H1 (cell line): Measurements from ENCODE around the gene NRXN3. TPM values are rescaled to one million over a fixed set of nuclear protein-coding genes. Genes with fewer than 3 reads are reported as not detected.

Experiments
- CREB1 ChIP-seq: IDR thresholded peaks from 2 replicates; pipeline ENCODE4 v1.6.1; 2012; ENCODE audit warnings: inconsistent platforms
- GABPA ChIP-seq: IDR thresholded peaks from 2 replicates; pipeline ENCODE4 v1.6.1; 2011; ENCODE audit warnings: mild to moderate bottlenecking, low read length, moderate library complexity, borderline replicate concordance; ENCODE audit not compliant: insufficient read depth
- MAFK ChIP-seq: IDR thresholded peaks from 2 replicates; pipeline ENCODE4 v1.6.1; 2012; ENCODE audit warnings: low read depth, mild to moderate bottlenecking, improper control_type of control experiment, low read length
- RBBP5 ChIP-seq: IDR thresholded peaks from 2 replicates; pipeline ENCODE4 v1.7.1; 2012; ENCODE audit warnings: low read depth, mild to moderate bottlenecking, inconsistent platforms, low read length, moderate library complexity, borderline replicate concordance
- SP4 ChIP-seq: IDR thresholded peaks from 2 replicates; pipeline ENCODE4 v1.6.1; 2012; ENCODE audit warnings: low read length, inconsistent platforms
- TEAD4 ChIP-seq: IDR thresholded peaks from 2 replicates; pipeline ENCODE4 v1.6.1; 2012; ENCODE audit warnings: low read depth, low read length, inconsistent platforms, mixed read lengths
- polyA plus RNA-seq, 7 experiments: library from polyadenylated mRNA; depleted of rRNA in 3 of 7; stranded (reverse) in 5 of 7; unstranded in 2 of 7; fragments of >200 nt in 5 of 7; fragments of 200-250 nt in 2 of 7; gene quantifications; 1 replicate in 5 of 7; 2 replicates in 1 of 7; 4 replicates in 1 of 7; pipeline versions ENCODE4 v1.2.1 to v1.2.3, GENCODE V29; 2011 to 2013; ENCODE audit warnings: missing spikeins in 2 of 7, mixed read lengths in 2 of 7
- total RNA-seq: library from RNA; stranded (reverse); fragmentation: NEBNext Ultra II Directional; extraction: Animal tissue kit (Norgen Biotek cat#: 25700); gene quantifications from 2 replicates; pipeline ENCODE4 v1.2.1, GENCODE V29; 2021
- TF ChIP-seq, protein P1 (sequence below), 3 experiments: IDR thresholded peaks; 1 replicate in 2 of 3; 2 replicates in 1 of 3; pipeline versions ENCODE4 v1.5.1 to v1.6.1; 2011; ENCODE audit warnings: low read length in 3 of 3, mild to moderate bottlenecking in 3 of 3, inconsistent platforms in 2 of 3, low read depth in 1 of 3, moderate library complexity in 1 of 3; ENCODE audit not compliant: insufficient read depth in 1 of 3; ENCODE audit errors: control extremely low read depth in 1 of 3
- TF ChIP-seq, protein P2 (sequence below): IDR thresholded peaks from 2 replicates; pipeline ENCODE4 v1.6.1; 2012; ENCODE audit warnings: inconsistent platforms
- TF ChIP-seq, protein P3 (sequence below): IDR thresholded peaks from 2 replicates; pipeline ENCODE4 v1.6.1; 2011; ENCODE audit warnings: low read length, improper control_type of control experiment

Gene NRXN3
- total and polyA plus RNA-seq, 2 of the 8 experiments (the other 6 are each of a cell fraction or from before 2014, with no cell fraction given), result 2.6 to 4.1 TPM

DNA sequence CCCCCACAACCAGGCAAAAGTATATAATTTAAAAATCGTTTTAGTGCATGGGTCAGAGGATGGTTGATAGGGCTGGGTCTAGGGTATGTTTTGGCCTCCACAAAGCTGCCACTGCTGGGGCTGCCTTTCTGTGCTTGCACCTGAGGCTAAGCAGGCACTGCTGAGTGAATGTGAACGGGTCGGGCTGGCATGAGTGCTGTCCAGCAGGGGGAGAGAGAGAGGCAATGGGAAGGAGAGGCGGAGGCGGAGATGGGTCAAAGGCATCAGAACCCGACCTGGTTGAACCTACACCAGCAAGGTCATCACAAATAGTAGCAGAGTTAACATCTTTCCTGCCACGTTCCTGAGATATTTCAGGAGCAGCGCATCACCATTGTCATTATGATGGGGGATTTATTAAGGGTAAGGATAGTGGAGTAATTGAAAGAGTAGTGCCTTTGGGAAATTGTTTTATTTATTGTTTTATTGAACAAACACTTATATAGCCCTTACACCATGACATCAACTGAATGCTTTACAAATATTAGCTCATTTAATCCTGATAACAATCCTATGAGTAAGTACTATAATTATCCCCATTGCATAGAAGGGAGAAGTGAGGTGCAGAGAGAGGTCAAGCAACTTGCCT, 5.8 kb upstream of the NRXN3 start (continued):
- TF ChIP-seq, protein P1, sequence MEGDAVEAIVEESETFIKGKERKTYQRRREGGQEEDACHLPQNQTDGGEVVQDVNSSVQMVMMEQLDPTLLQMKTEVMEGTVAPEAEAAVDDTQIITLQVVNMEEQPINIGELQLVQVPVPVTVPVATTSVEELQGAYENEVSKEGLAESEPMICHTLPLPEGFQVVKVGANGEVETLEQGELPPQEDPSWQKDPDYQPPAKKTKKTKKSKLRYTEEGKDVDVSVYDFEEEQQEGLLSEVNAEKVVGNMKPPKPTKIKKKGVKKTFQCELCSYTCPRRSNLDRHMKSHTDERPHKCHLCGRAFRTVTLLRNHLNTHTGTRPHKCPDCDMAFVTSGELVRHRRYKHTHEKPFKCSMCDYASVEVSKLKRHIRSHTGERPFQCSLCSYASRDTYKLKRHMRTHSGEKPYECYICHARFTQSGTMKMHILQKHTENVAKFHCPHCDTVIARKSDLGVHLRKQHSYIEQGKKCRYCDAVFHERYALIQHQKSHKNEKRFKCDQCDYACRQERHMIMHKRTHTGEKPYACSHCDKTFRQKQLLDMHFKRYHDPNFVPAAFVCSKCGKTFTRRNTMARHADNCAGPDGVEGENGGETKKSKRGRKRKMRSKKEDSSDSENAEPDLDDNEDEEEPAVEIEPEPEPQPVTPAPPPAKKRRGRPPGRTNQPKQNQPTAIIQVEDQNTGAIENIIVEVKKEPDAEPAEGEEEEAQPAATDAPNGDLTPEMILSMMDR (IDR thresholded peaks at IDR 0.05; ENCODE audit: control extremely low read depth in 1 of 3, insufficient read depth in 1 of 3, low read depth in 1 of 3, low read length in 3 of 3), result peak; percentile 86 to 99 (median 99)
- TF ChIP-seq, protein P2, sequence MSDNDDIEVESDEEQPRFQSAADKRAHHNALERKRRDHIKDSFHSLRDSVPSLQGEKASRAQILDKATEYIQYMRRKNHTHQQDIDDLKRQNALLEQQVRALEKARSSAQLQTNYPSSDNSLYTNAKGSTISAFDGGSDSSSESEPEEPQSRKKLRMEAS, result peak; percentile 37; the same call in 1 of the 2 replicates
- TF ChIP-seq GABPA (peak; percentile 37; the same call in 1 of the 2 replicates), CREB1 (0 out of 2 replicates have a peak, but pooled peaks have one; percentile 12), MAFK (no peak), SP4 (no peak), TEAD4 (0 out of 2 replicates have a peak, but pooled peaks have one; percentile 16), RBBP5 (no peak)
- TF ChIP-seq, protein P3, sequence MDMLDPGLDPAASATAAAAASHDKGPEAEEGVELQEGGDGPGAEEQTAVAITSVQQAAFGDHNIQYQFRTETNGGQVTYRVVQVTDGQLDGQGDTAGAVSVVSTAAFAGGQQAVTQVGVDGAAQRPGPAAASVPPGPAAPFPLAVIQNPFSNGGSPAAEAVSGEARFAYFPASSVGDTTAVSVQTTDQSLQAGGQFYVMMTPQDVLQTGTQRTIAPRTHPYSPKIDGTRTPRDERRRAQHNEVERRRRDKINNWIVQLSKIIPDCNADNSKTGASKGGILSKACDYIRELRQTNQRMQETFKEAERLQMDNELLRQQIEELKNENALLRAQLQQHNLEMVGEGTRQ, result no peak
